GM12878 (cell line): ENCODE measurements around the gene LRGUK. TPM values are rescaled to one million over a fixed set of nuclear protein-coding genes. Genes with fewer than 3 reads are reported as not detected.

Source experiments
- ATAC-seq: fragments of 200-7000 bp; cut with Tn5 transposase; 3 replicates; pipeline ENCODE4 v1.9.1; 2020; ENCODE audit warnings: mild to moderate bottlenecking, moderate library complexity
- BruUV-seq: library from RNA; stranded (reverse); fragments of 400-500 nt; replicated peaks from 2 replicates; lab custom pipeline; 2021; lab: Mats Ljungman, UMichigan
- CTCF ChIA-PET: fragments of 300-600 bp; sonication (Branson Sonifier 250); formaldehyde crosslinking; extraction: SDS; loops from one replicate; lab custom pipeline; 2021; ENCODE audit warnings: inconsistent platforms; lab: Yijun Ruan, JAX
- POLR2A ChIA-PET: fragments of 350-600 bp; formaldehyde crosslinking; extraction: SDS; loops from one replicate; lab custom pipeline; 2021; ENCODE audit warnings: inconsistent platforms; lab: Charles Lee
- RAD21 ChIA-PET: fragments of 300-600 bp; sonication (Branson Sonifier 250); formaldehyde crosslinking; loops from one replicate; lab custom pipeline; 2023; ENCODE audit warnings: antibody characterized with exemption; ENCODE audit not compliant: unreplicated experiment; lab: Charles Lee
- SMC1A ChIA-PET: fragments of 300-600 bp; sonication (Branson Sonifier 250); formaldehyde crosslinking; loops from one replicate; lab custom pipeline; 2023; ENCODE audit not compliant: unreplicated experiment, uncharacterized antibody; lab: Charles Lee
- DNase-seq: peaks from one replicate; pipeline ENCODE4 v3.0.0-alpha.2; 2011; ENCODE audit warnings: low read depth, low spot score
- FAIRE-seq: peaks from 3 replicates; lab custom pipeline; 2011; peaks lifted over from hg19 to GRCh38; lab: Jason Lieb, UNC
- H2AFZ ChIP-seq: 2 replicates; pipeline ENCODE4 v1.6.0; 2011; ENCODE audit warnings: low read depth, low read length, control low read depth; ENCODE audit not compliant: control insufficient read depth
- H3K27ac ChIP-seq: 2 replicates; pipeline ENCODE4 v1.5.1; 2011; ENCODE audit warnings: control low read depth; ENCODE audit not compliant: control insufficient read depth, insufficient read depth
- H3K27me3 ChIP-seq, 2 experiments: replicated peaks in 1 of 2; 2 replicates each; pipeline versions ENCODE4 v1.6.0 to v1.6.1; 2011; ENCODE audit warnings: low read length in 1 of 2; ENCODE audit not compliant: control insufficient read depth in 2 of 2, insufficient read depth in 2 of 2
- H3K36me3 ChIP-seq, 2 experiments: 2 replicates each; pipeline ENCODE4 v1.5.1; 2011; ENCODE audit warnings: low read length in 1 of 2; ENCODE audit not compliant: control insufficient read depth in 2 of 2, insufficient read depth in 2 of 2
- H3K4me1 ChIP-seq: 2 replicates; pipeline ENCODE4 v1.6.1; 2011; ENCODE audit warnings: mild to moderate bottlenecking, low read length, moderate library complexity, mixed read lengths; ENCODE audit not compliant: control insufficient read depth, insufficient read depth
- H3K4me2 ChIP-seq: 2 replicates; pipeline ENCODE4 v1.6.0; 2011; ENCODE audit warnings: control low read depth; ENCODE audit not compliant: control insufficient read depth, insufficient read depth
- H3K4me3 ChIP-seq: fragments of 200-600 bp; sonication (generic); 2 replicates; pipeline ENCODE4 v1.5.1; 2016
- H3K79me2 ChIP-seq: 2 replicates; pipeline ENCODE4 v1.6.0; 2011; ENCODE audit warnings: low read length; ENCODE audit not compliant: control insufficient read depth, insufficient read depth
- H3K9ac ChIP-seq: 2 replicates; pipeline ENCODE4 v1.8.0; 2011; ENCODE audit warnings: low read length, control low read depth, mixed read lengths; ENCODE audit not compliant: control insufficient read depth, insufficient read depth
- H3K9me3 ChIP-seq: replicated peaks from 3 replicates; pipeline ENCODE4 v1.5.1; 2011; ENCODE audit warnings: mild to moderate bottlenecking, low read length; ENCODE audit not compliant: control insufficient read depth, insufficient read depth
- H4K20me1 ChIP-seq: 2 replicates; pipeline ENCODE4 v1.6.0; 2011; ENCODE audit not compliant: control insufficient read depth, insufficient read depth
- ATF3 ChIP-seq: IDR thresholded peaks from 2 replicates; pipeline ENCODE4 v1.6.1; 2011; ENCODE audit warnings: low read depth, mild to moderate bottlenecking, low read length, moderate library complexity, borderline replicate concordance; ENCODE audit errors: extremely low read depth
- EP300 ChIP-seq, 2 experiments: fragments of 150-350 bp in 1 of 2; IDR thresholded peaks; 2 replicates each; pipeline ENCODE4 v1.6.1; 2011 to 2012; ENCODE audit warnings: low read depth in 2 of 2, low read length in 2 of 2, borderline replicate concordance in 1 of 2, improper control_type of control experiment in 1 of 2, inconsistent platforms in 1 of 2; ENCODE audit not compliant: control insufficient read depth in 1 of 2
- KAT2A ChIP-seq: conservative IDR thresholded peaks from 2 replicates; pipeline ENCODE4 v1.6.1; 2011; ENCODE audit warnings: low read depth, low read length; ENCODE audit not compliant: control insufficient read depth
- MTA2 ChIP-seq: fragments of 450-650 bp; IDR thresholded peaks from 2 replicates; pipeline ENCODE4 v1.6.1; 2016; ENCODE audit warnings: low read depth, mild to moderate bottlenecking, moderate library complexity
- PKNOX1 ChIP-seq: fragments of 450-650 bp; IDR thresholded peaks from 2 replicates; pipeline ENCODE4 v1.6.1; 2016; ENCODE audit warnings: mild to moderate bottlenecking
- POLR2AphosphoS2 ChIP-seq: IDR thresholded peaks from 2 replicates; pipeline ENCODE4 v1.6.1; 2011; ENCODE audit warnings: low read depth, mild to moderate bottlenecking, low read length, improper control_type of control experiment, moderate library complexity
- RUNX3 ChIP-seq: IDR thresholded peaks from 2 replicates; pipeline ENCODE4 v1.6.1; 2012; ENCODE audit warnings: low read length, inconsistent platforms
- SMC3 ChIP-seq: IDR thresholded peaks from 2 replicates; pipeline ENCODE4 v1.6.1; 2011; ENCODE audit warnings: low read length, improper control_type of control experiment, borderline replicate concordance
- TAF1 ChIP-seq: IDR thresholded peaks from 2 replicates; pipeline ENCODE4 v1.6.1; 2011; ENCODE audit warnings: mild to moderate bottlenecking, low read depth, low read length, borderline replicate concordance
- TBL1XR1 ChIP-seq: IDR thresholded peaks from 2 replicates; pipeline ENCODE4 v1.6.1; 2012; ENCODE audit warnings: low read depth, low read length, improper control_type of control experiment
- WGBS: methylation state at CpG from one replicate; pipeline ENCODE4 v1.1.6; 2016; ENCODE audit warnings: low lambda C conversion rate; ENCODE audit not compliant: insufficient replicate concordance, insufficient coverage; ENCODE audit errors: missing lambda C conversion rate; 5-methylcytosine and 5-hydroxymethylcytosine counted together
- in situ Hi-C: fragments of 300-500 bp; cut with MboI; formaldehyde crosslinking; loops from 9 replicates; pipeline ENCODE4 v1.14.3; 2018; ENCODE audit warnings: mixed read lengths
- intact Hi-C: fragments of 100-400 bp; cut with micrococcal nuclease; formaldehyde crosslinking; loops from one replicate; pipeline ENCODE4 v1.14.2; 2022; ENCODE audit not compliant: unreplicated experiment
- polyA plus RNA-seq, 11 experiments: library from polyadenylated mRNA; depleted of rRNA in 4 of 11; unstranded in 6 of 11; stranded (reverse) in 5 of 11; fragments of >200 nt; fragmentation: Nextera tagmentation in 4 of 11; fragmentation: Illumina TruSeq in 1 of 11; extraction: Ambion mirVana in 4 of 11; extraction: Trizol in 1 of 11; gene quantifications; 1 replicate in 1 of 11; 2 replicates in 10 of 11; pipeline versions ENCODE4 v1.2.1 to v1.2.3, GENCODE V29; 2011 to 2016; ENCODE audit warnings: inconsistent platforms in 2 of 11, missing spikeins in 2 of 11, low read depth in 1 of 11
- total RNA-seq, 4 experiments: library from RNA; depleted of rRNA in 3 of 4; stranded (reverse); fragments of >200 nt in 3 of 4; fragmentation: Illumina TruSeq in 1 of 4; extraction: Trizol in 1 of 4; gene quantifications; 2 replicates each; pipeline versions ENCODE4 v1.2.1 to v1.2.3, GENCODE V29; 2013 to 2021
- TF ChIP-seq, protein P1 (sequence below): fragments of 450-650 bp; IDR thresholded peaks from 2 replicates; pipeline ENCODE4 v1.6.1; 2014; ENCODE audit warnings: mild to moderate bottlenecking
- TF ChIP-seq, protein P2 (sequence below): fragments of 450-650 bp; IDR thresholded peaks from 2 replicates; pipeline ENCODE4 v1.6.1; 2017; ENCODE audit warnings: antibody characterized with exemption, mild to moderate bottlenecking, moderate library complexity

The LRGUK gene
- total and polyA plus RNA-seq, 10 of the 15 experiments (the other 5 are each of a cell fraction or from before 2014, with no cell fraction given) = 0.04 to 0.14 (median 0.08) TPM; not detected in 3

GRCh38 chr7:134114992-134115391, 12.1 kb upstream of the LRGUK start:
- WGBS = 46% methylated on average over 4 of the region's 4 CpGs
- FAIRE-seq (no peak), DNase-seq (no peak), ATAC-seq (no peak)
- RAD21 ChIA-PET = no interaction called here
- H3K27me3 ChIP-seq = no peaks in the 10 kb centered on the region
- in situ Hi-C loops = no loop called here
- no peak overlapping the region for H3K4me2 ChIP-seq
- no peak overlapping the region for H2AFZ ChIP-seq
- H3K9ac ChIP-seq = no peak overlapping the region
- H4K20me1 ChIP-seq = no peaks in the 10 kb centered on the region
- BruUV-seq = no TSS peak
- H3K79me2 ChIP-seq = no peaks in the 10 kb centered on the region
- POLR2A ChIA-PET = no interaction called here
- no peak overlapping the region for H3K4me3 ChIP-seq
- SMC1A ChIA-PET = no interaction called here
- CTCF ChIA-PET = no interaction called here
- H3K36me3 ChIP-seq = no peaks in the 10 kb centered on the region
- TF ChIP-seq PKNOX1 = no peak
- intact Hi-C loops = no loop called here
- no peak overlapping the region for H3K27ac ChIP-seq
- H3K4me1 ChIP-seq = no peaks in the 10 kb centered on the region
- H3K9me3 ChIP-seq = no peaks in the 10 kb centered on the region

- no peak for ATAC-seq
- Histone ChIP-seq H3K27ac (no peak overlapping the region), H4K20me1 (no peaks in the 10 kb centered on the region), H3K4me1 (no peaks in the 10 kb centered on the region), H3K4me2 (no peak overlapping the region), H3K36me3 (no peaks in the 10 kb centered on the region), H2AFZ (no peak overlapping the region), H3K27me3 (no peaks in the 10 kb centered on the region), H3K9me3 (no peaks in the 10 kb centered on the region), H3K4me3 (no peak overlapping the region), H3K79me2 (no peaks in the 10 kb centered on the region), H3K9ac (no peak overlapping the region)
- intact Hi-C loops (no loop called here), in situ Hi-C loops (no loop called here)
- SMC1A ChIA-PET = no interaction called here
- POLR2A ChIA-PET = no interaction called here
- CTCF ChIA-PET = interaction anchor here (1.8 kb wide), 1 partner anchor 20 kb away, joined by 5 read pairs; no protein-coding TSS in a partner anchor
- no TSS peak for BruUV-seq
- no peak for FAIRE-seq
- RAD21 ChIA-PET = no interaction called here
- 34% methylated on average over 4 of the region's 4 CpGs for WGBS
- DNase-seq = no peak
- TF ChIP-seq TBL1XR1 = no peak
- no peak for TF ChIP-seq KAT2A
- TF ChIP-seq SMC3 = no peak
- no peak for TF ChIP-seq TAF1
- no peak for TF ChIP-seq MTA2
- TF ChIP-seq EP300 (IDR thresholded peaks at IDR 0.05; ENCODE audit: borderline replicate concordance in 1 of 2, control insufficient read depth in 1 of 2, low read depth in 2 of 2, low read length in 2 of 2) = no peak
- no peak for TF ChIP-seq ATF3
- no peak for TF ChIP-seq RUNX3
- TF ChIP-seq, protein P1, sequence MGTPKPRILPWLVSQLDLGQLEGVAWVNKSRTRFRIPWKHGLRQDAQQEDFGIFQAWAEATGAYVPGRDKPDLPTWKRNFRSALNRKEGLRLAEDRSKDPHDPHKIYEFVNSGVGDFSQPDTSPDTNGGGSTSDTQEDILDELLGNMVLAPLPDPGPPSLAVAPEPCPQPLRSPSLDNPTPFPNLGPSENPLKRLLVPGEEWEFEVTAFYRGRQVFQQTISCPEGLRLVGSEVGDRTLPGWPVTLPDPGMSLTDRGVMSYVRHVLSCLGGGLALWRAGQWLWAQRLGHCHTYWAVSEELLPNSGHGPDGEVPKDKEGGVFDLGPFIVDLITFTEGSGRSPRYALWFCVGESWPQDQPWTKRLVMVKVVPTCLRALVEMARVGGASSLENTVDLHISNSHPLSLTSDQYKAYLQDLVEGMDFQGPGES = no peak
- TF ChIP-seq POLR2AphosphoS2 = no peak
- TF ChIP-seq, protein P2, sequence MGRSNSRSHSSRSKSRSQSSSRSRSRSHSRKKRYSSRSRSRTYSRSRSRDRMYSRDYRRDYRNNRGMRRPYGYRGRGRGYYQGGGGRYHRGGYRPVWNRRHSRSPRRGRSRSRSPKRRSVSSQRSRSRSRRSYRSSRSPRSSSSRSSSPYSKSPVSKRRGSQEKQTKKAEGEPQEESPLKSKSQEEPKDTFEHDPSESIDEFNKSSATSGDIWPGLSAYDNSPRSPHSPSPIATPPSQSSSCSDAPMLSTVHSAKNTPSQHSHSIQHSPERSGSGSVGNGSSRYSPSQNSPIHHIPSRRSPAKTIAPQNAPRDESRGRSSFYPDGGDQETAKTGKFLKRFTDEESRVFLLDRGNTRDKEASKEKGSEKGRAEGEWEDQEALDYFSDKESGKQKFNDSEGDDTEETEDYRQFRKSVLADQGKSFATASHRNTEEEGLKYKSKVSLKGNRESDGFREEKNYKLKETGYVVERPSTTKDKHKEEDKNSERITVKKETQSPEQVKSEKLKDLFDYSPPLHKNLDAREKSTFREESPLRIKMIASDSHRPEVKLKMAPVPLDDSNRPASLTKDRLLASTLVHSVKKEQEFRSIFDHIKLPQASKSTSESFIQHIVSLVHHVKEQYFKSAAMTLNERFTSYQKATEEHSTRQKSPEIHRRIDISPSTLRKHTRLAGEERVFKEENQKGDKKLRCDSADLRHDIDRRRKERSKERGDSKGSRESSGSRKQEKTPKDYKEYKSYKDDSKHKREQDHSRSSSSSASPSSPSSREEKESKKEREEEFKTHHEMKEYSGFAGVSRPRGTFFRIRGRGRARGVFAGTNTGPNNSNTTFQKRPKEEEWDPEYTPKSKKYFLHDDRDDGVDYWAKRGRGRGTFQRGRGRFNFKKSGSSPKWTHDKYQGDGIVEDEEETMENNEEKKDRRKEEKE = no peak
Observed at GRCh38 chr7:134120405-134120804, 6.7 kb upstream of the LRGUK start.
